Superior temporal gyrus (tissue), 1 donor: ENCODE results near the gene BCAP31.
"Not testable (repeated sequence)": the region's sequence is repeated elsewhere in the genome, so short reads cannot be mapped to it uniquely, and the experiment has no call there.

Experiments
- DNase-seq: peaks from one replicate; pipeline ENCODE4 v3.0.0-alpha.2; 2016; ENCODE audit errors: extremely low spot score

The BCAP31 gene

GRCh38 chrX:153709726-153710674 is 14.2 kb downstream of the BCAP31 start:
- no peak for DNase-seq

- peak; percentile 78 for DNase-seq
Observed at GRCh38 chrX:153708415-153708814, 15.8 kb downstream of the BCAP31 start.

GRCh38 chrX:153707406-153707805 is 16.8 kb downstream of the BCAP31 start:
- DNase-seq, result no peak

- no peak for DNase-seq
Observed at GRCh38 chrX:153706799-153707198, 17.4 kb downstream of the BCAP31 start.

- not testable (repeated sequence) for DNase-seq
Observed at GRCh38 chrX:153705403-153706060, 18.7 kb downstream of the BCAP31 start.

GRCh38 chrX:153704631-153705402 is 19.4 kb downstream of the BCAP31 start:
- DNase-seq, result not testable (repeated sequence)

GRCh38 chrX:153704021-153704526 is 20.1 kb downstream of the BCAP31 start:
- DNase-seq, result no peak

GRCh38 chrX:153703036-153703370 is 21.2 kb downstream of the BCAP31 start:
- no peak for DNase-seq

GRCh38 chrX:153702336-153703035 is 21.7 kb downstream of the BCAP31 start:
- DNase-seq, result no peak

GRCh38 chrX:153701706-153702105 is 22.5 kb downstream of the BCAP31 start:
- DNase-seq, result no peak

GRCh38 chrX:153700967-153701366 is 23.2 kb downstream of the BCAP31 start:
- DNase-seq, result no peak

- DNase-seq, result no peak
Observed at GRCh38 chrX:153700376-153700945, 23.7 kb downstream of the BCAP31 start.

- DNase-seq, result not testable (repeated sequence)
Observed at GRCh38 chrX:153699784-153700371, 24.3 kb downstream of the BCAP31 start.

- not testable (repeated sequence) for DNase-seq
Observed at GRCh38 chrX:153699210-153699783, 24.9 kb downstream of the BCAP31 start.

GRCh38 chrX:153697924-153698865 is 26.0 kb downstream of the BCAP31 start:
- no peak for DNase-seq

GRCh38 chrX:153696986-153697722 is 27.0 kb downstream of the BCAP31 start:
- DNase-seq, result not testable (repeated sequence)

GRCh38 chrX:153696538-153696937 is 27.6 kb downstream of the BCAP31 start:
- not testable (repeated sequence) for DNase-seq

GRCh38 chrX:153696100-153696499 is 28.1 kb downstream of the BCAP31 start:
- DNase-seq, result no peak
